ENCODE data around the gene FAM216B. TPM values are rescaled to one million over a fixed set of nuclear protein-coding genes. Genes with fewer than 3 reads are reported as not detected.

FAM216B gene
- total RNA-seq, 3 donors from 2014 or later (not counting 1 experiment from before 2014, with no cell fraction given): not detected

- Mint-ChIP-seq H3K36me3 (no peaks in the 10 kb centered on the region), H3K9me3 (no peaks in the 10 kb centered on the region), H3K4me1 (no peaks in the 10 kb centered on the region), H3K4me3 (no peak overlapping the region), H3K27me3 (ENCODE audit: low read depth in 2 of 2) (peaks cover 0 to 2% of the 10 kb centered on the region in 2 donors), H3K27ac (no peak overlapping the region)
- no peaks in the 10 kb centered on the region for H3K9me3 ChIP-seq (ENCODE audit: control insufficient read depth, insufficient read depth, low read length)
- TF ChIP-seq, protein P1, sequence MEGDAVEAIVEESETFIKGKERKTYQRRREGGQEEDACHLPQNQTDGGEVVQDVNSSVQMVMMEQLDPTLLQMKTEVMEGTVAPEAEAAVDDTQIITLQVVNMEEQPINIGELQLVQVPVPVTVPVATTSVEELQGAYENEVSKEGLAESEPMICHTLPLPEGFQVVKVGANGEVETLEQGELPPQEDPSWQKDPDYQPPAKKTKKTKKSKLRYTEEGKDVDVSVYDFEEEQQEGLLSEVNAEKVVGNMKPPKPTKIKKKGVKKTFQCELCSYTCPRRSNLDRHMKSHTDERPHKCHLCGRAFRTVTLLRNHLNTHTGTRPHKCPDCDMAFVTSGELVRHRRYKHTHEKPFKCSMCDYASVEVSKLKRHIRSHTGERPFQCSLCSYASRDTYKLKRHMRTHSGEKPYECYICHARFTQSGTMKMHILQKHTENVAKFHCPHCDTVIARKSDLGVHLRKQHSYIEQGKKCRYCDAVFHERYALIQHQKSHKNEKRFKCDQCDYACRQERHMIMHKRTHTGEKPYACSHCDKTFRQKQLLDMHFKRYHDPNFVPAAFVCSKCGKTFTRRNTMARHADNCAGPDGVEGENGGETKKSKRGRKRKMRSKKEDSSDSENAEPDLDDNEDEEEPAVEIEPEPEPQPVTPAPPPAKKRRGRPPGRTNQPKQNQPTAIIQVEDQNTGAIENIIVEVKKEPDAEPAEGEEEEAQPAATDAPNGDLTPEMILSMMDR (IDR thresholded peaks at IDR 0.05): no peak
- WGBS (ENCODE audit: insufficient coverage): 100% methylated on average over 2 of the region's 2 CpGs
- no peak for ATAC-seq
- no peaks in the 10 kb centered on the region for H3K36me3 ChIP-seq (ENCODE audit: control insufficient read depth, insufficient read depth, low read length)
- no peaks in the 10 kb centered on the region for H3K4me1 ChIP-seq (ENCODE audit: control insufficient read depth, insufficient read depth, low read length)
- intact Hi-C loops (cut with micrococcal nuclease): no loop called here
- no peak overlapping the region for H3K4me3 ChIP-seq (ENCODE audit: low read length)
- no peaks in the 10 kb centered on the region for H3K27me3 ChIP-seq (ENCODE audit: control insufficient read depth, insufficient read depth, low read length)
- no peak for DNase-seq
- H3K27ac ChIP-seq (ENCODE audit: low read length): no peak overlapping the region
These were observed 23.5 kb upstream of the FAM216B start for GRCh38 chr13:42757678-42758420.

- peaks cover 0 to 2% of the 10 kb centered on the region in 2 donors for H3K27me3 Mint-ChIP-seq (ENCODE audit: low read depth in 2 of 2)
- TF ChIP-seq, protein P1 (IDR thresholded peaks at IDR 0.05): no peak
These were observed 22.9 kb upstream of the FAM216B start for GRCh38 chr13:42758515-42758914.

DNA sequence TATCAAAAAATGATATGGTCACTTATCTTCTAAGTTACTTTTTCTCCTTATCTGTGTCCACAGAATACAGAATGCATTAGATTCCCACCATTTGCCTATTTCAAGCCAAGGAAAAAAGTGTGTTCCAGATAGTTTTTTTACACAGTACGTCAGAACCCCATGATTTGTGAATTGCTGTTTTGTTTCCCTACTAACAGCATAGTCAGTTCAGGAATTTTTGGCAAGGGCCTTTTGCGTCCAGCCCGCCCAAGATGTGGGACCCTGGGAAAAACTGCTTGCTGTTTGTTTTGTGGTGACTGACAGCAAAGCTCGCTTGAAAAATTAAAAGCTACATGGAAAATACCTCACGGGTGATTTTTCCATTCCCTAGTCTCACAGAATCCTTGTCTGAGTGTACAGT lies 20.4 kb upstream of the FAM216B start:
- no peaks in the 10 kb centered on the region for H3K36me3 ChIP-seq (ENCODE audit: control insufficient read depth, insufficient read depth, low read length)
- Mint-ChIP-seq H3K27me3 (ENCODE audit: low read depth in 2 of 2) (peaks cover 5 to 19% of the 10 kb centered on the region in 2 donors), H3K4me3 (no peak overlapping the region), H3K36me3 (no peaks in the 10 kb centered on the region), H3K27ac (no peak overlapping the region), H3K4me1 (no peaks in the 10 kb centered on the region), H3K9me3 (no peaks in the 10 kb centered on the region)
- DNase-seq (no peak), ATAC-seq (no peak)
- no peaks in the 10 kb centered on the region for H3K9me3 ChIP-seq (ENCODE audit: control insufficient read depth, insufficient read depth, low read length)
- TF ChIP-seq, protein P1 (IDR thresholded peaks at IDR 0.05): no peak
- intact Hi-C loops (cut with micrococcal nuclease): no loop called here
- H3K27me3 ChIP-seq (ENCODE audit: control insufficient read depth, insufficient read depth, low read length): no peaks in the 10 kb centered on the region
- H3K4me1 ChIP-seq (ENCODE audit: control insufficient read depth, insufficient read depth, low read length): no peaks in the 10 kb centered on the region
- 97% methylated on average over 5 of the region's 5 CpGs for WGBS (ENCODE audit: insufficient coverage)
- no peak overlapping the region for H3K4me3 ChIP-seq (ENCODE audit: low read length)
- H3K27ac ChIP-seq (ENCODE audit: low read length): no peak overlapping the region

More at GRCh38 chr13:42758515-42758914, 22.9 kb upstream of the FAM216B start:
- Histone ChIP-seq H3K36me3 (ENCODE audit: control insufficient read depth, insufficient read depth, low read length) (no peaks in the 10 kb centered on the region), H3K4me3 (ENCODE audit: low read length) (no peak overlapping the region), H3K27me3 (ENCODE audit: control insufficient read depth, insufficient read depth, low read length) (no peaks in the 10 kb centered on the region), H3K4me1 (ENCODE audit: control insufficient read depth, insufficient read depth, low read length) (no peaks in the 10 kb centered on the region), H3K9me3 (ENCODE audit: control insufficient read depth, insufficient read depth, low read length) (no peaks in the 10 kb centered on the region), H3K27ac (ENCODE audit: low read length) (no peak overlapping the region)
- H3K4me1 Mint-ChIP-seq: no peaks in the 10 kb centered on the region
- no peaks in the 10 kb centered on the region for H3K36me3 Mint-ChIP-seq
- no peaks in the 10 kb centered on the region for H3K9me3 Mint-ChIP-seq
- 88% methylated on average over 3 of the region's 3 CpGs for WGBS (ENCODE audit: insufficient coverage)
- DNase-seq (no peak), ATAC-seq (no peak)
- intact Hi-C loops (cut with micrococcal nuclease): no loop called here
- H3K4me3 Mint-ChIP-seq: no peak overlapping the region
- H3K27ac Mint-ChIP-seq: no peak overlapping the region

DNA sequence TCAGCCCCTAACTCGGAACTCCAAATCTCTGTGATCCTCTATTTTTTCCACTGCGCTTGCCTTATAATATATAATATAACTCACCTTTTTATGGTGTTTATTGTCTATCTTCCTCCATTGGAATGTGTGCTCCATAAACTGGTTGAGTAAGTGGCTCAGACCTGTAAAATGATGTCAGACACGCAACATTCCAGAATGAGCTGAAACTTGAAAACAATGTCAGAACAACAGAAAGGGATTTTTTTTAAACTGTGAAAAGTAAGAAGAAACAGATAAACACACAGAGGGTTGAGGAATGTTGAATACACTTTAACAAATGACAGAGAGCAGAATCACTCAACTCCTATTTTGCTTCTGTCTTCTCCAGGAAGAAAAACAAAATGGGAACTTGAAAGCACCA lies 19.1 kb upstream of the FAM216B start:
- Mint-ChIP-seq H3K4me1 (no peaks in the 10 kb centered on the region), H3K27me3 (ENCODE audit: low read depth in 2 of 2) (peaks cover 5 to 19% of the 10 kb centered on the region in 2 donors), H3K9me3 (no peaks in the 10 kb centered on the region), H3K36me3 (no peaks in the 10 kb centered on the region), H3K27ac (no peak overlapping the region), H3K4me3 (no peak overlapping the region)
- H3K27me3 ChIP-seq (ENCODE audit: control insufficient read depth, insufficient read depth, low read length): no peaks in the 10 kb centered on the region
- no peaks in the 10 kb centered on the region for H3K36me3 ChIP-seq (ENCODE audit: control insufficient read depth, insufficient read depth, low read length)
- 100% methylated on average over 2 of the region's 3 CpGs for WGBS (ENCODE audit: insufficient coverage)
- intact Hi-C loops (cut with micrococcal nuclease): no loop called here
- TF ChIP-seq, protein P1 (IDR thresholded peaks at IDR 0.05): no peak
- H3K27ac ChIP-seq (ENCODE audit: low read length): no peak overlapping the region
- no peak overlapping the region for H3K4me3 ChIP-seq (ENCODE audit: low read length)
- H3K9me3 ChIP-seq (ENCODE audit: control insufficient read depth, insufficient read depth, low read length): no peaks in the 10 kb centered on the region
- no peak for DNase-seq
- no peak for ATAC-seq
- no peaks in the 10 kb centered on the region for H3K4me1 ChIP-seq (ENCODE audit: control insufficient read depth, insufficient read depth, low read length)

All from natural killer cell (primary cell).